Neuron (in vitro differentiated cells): Measurements from ENCODE around the gene CHIT1.

Experiments
- H2AFZ ChIP-seq: one replicate; pipeline ENCODE4 v1.6.1; 2013; ENCODE audit warnings: low read depth, mild to moderate bottlenecking, inconsistent platforms, low read length, moderate library complexity
- H3K27me3 ChIP-seq: one replicate; pipeline ENCODE4 v1.6.1; 2013; ENCODE audit warnings: low read length; ENCODE audit not compliant: insufficient read depth
- H3K36me3 ChIP-seq: one replicate; pipeline ENCODE4 v1.6.1; 2013; ENCODE audit warnings: low read length; ENCODE audit not compliant: insufficient read depth
- H3K4me1 ChIP-seq: one replicate; pipeline ENCODE4 v1.6.1; 2013; ENCODE audit warnings: low read length; ENCODE audit not compliant: insufficient read depth
- H3K4me3 ChIP-seq: 2 replicates; pipeline ENCODE4 v1.5.1; 2013; ENCODE audit warnings: mild to moderate bottlenecking, low read length, moderate library complexity
- H3K9me3 ChIP-seq: one replicate; pipeline ENCODE4 v1.6.1; 2013; ENCODE audit warnings: low read length

Gene CHIT1

GRCh38 chr1:203219171-203219570 is 10.3 kb downstream of the CHIT1 start:
- Histone ChIP-seq H3K4me1 (no peaks in the 10 kb centered on the region), H3K27me3 (peaks cover 17% of the 10 kb centered on the region), H3K9me3 (no peaks in the 10 kb centered on the region), H2AFZ (no peak overlapping the region), H3K36me3 (no peaks in the 10 kb centered on the region), H3K4me3 (no peak overlapping the region)

DNA sequence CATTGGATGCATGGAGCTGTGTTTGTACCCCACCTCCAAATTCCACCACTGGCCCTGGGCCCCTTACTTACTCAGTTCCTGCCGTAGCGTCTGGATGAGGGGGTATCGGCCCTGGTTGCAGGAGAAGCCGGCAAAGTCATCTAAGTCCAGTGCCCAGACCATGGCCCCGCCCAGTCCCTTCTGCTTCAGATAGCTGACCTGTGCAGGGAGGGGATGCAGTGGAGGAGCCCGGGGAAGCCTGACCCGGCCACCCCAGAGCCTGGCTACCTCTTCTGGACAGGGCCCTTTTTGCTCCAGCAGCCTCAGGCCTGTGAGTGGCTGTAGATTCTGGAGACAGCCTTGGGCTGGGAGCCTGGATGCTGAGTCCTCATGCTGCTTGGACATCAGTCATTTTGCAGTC is 11.8 kb downstream of the CHIT1 start:
- Histone ChIP-seq H2AFZ (no peak overlapping the region), H3K4me1 (no peaks in the 10 kb centered on the region), H3K27me3 (peaks cover 14% of the 10 kb centered on the region), H3K36me3 (no peaks in the 10 kb centered on the region), H3K4me3 (no peak overlapping the region), H3K9me3 (no peaks in the 10 kb centered on the region)

DNA sequence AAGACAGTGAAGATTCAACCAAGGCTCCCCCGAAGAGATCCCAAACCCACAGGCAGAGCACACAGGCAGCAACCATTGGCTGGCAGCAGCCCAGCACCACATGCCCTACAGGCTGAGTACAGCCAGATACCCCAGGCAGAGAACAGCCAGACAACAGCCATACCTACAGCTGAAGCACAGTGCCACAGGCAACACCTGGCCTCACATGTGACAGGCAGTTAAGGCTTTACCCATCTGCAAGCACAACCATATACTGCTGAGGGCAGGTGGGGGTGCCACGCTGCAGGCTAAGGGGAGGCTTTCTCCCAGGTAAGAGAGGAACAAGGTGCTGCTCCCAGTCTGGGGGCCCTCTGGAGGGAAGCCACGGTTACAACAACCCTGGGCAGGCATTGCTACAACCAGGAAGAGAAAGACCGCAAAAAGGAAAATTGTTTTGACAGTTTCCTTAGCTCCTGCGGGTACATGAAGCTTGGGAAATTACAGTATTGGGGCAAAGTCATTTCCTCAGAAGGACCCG is 12.3 kb downstream of the CHIT1 start:
- no peaks in the 10 kb centered on the region for H3K9me3 ChIP-seq
- H3K4me1 ChIP-seq, result no peaks in the 10 kb centered on the region
- H3K4me3 ChIP-seq, result no peak overlapping the region
- no peaks in the 10 kb centered on the region for H3K36me3 ChIP-seq
- H3K27me3 ChIP-seq, result peaks cover 12% of the 10 kb centered on the region
- H2AFZ ChIP-seq, result no peak overlapping the region

- Histone ChIP-seq H3K36me3 (no peaks in the 10 kb centered on the region), H2AFZ (no peak overlapping the region), H3K4me1 (no peaks in the 10 kb centered on the region), H3K9me3 (no peaks in the 10 kb centered on the region), H3K4me3 (no peak overlapping the region), H3K27me3 (peaks cover 10% of the 10 kb centered on the region)
Observed at GRCh38 chr1:203216274-203217138, 13.0 kb downstream of the CHIT1 start.

- H3K9me3 ChIP-seq, result no peaks in the 10 kb centered on the region
- no peaks in the 10 kb centered on the region for H3K36me3 ChIP-seq
- peaks cover 10% of the 10 kb centered on the region for H3K27me3 ChIP-seq
- H3K4me1 ChIP-seq, result no peaks in the 10 kb centered on the region
- H3K4me3 ChIP-seq, result no peak overlapping the region
- no peak overlapping the region for H2AFZ ChIP-seq
Observed at GRCh38 chr1:203215573-203215972, 13.9 kb downstream of the CHIT1 start.

DNA sequence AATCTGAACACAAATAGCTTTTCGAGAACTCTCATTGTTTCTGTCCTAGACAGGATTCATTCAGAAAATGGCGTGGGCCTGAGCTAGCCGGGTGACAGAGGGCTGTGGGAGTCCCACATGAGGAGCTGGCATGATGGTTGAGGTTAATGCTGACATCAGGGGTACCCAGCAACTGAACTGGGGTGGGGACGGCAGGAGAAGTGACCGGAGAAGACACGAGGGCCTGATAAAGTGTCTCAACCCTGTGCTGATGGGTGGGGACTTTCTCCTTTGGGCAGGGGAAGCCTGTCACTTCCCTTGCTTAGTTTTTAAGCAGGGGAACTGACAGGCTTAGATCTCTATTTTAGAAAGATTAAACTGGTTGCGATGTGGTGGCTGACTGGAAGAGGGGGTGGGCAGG is 14.6 kb downstream of the CHIT1 start:
- Histone ChIP-seq H3K9me3 (no peaks in the 10 kb centered on the region), H3K27me3 (peaks cover 8% of the 10 kb centered on the region), H2AFZ (no peak overlapping the region), H3K4me1 (no peaks in the 10 kb centered on the region), H3K36me3 (no peaks in the 10 kb centered on the region), H3K4me3 (no peak overlapping the region)

DNA sequence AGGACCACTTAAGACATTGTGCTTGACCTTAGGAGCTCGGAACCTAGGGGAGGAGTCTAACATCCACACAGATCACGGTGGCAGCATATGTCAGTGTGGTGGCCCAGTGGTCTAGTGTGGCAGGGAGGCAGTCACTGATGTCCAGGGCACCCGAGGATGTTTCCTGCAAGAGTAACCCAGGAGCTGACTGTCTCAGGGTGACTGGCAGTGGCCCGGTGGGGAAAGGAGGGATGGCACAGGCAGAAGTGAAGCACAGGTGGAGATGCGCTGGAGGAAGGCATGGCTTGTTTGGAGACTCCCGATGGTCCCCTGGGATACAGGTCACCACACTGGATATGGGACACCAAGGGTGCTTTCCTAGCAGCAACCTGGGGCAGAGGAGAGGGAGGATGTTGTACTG is 16.3 kb downstream of the CHIT1 start:
- Histone ChIP-seq H2AFZ (no peak overlapping the region), H3K27me3 (peaks cover 3% of the 10 kb centered on the region), H3K4me1 (no peaks in the 10 kb centered on the region), H3K9me3 (no peaks in the 10 kb centered on the region), H3K36me3 (no peaks in the 10 kb centered on the region), H3K4me3 (no peak overlapping the region)

DNA sequence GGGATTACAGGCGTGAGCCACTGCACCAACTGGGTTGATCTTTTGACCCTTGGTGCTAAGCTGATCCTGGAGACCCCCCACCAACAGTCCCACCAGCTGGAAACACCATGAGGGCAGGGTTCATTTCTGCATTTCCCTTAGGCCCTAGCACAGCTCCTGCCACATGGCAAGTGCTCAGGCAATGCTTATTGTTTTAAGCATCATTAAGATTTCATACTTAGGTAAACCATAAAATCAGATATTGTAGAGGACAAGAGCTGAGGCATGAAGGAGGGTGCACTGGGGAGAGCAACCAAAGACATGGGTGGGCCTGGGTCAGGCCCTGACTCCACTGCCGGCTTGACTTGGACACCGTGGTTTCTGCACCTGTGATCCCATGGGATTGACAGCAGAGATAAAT is 17.7 kb downstream of the CHIT1 start:
- Histone ChIP-seq H3K9me3 (no peaks in the 10 kb centered on the region), H3K4me1 (no peaks in the 10 kb centered on the region), H2AFZ (no peak overlapping the region), H3K36me3 (no peaks in the 10 kb centered on the region), H3K27me3 (peaks cover 3% of the 10 kb centered on the region), H3K4me3 (no peak overlapping the region)

DNA sequence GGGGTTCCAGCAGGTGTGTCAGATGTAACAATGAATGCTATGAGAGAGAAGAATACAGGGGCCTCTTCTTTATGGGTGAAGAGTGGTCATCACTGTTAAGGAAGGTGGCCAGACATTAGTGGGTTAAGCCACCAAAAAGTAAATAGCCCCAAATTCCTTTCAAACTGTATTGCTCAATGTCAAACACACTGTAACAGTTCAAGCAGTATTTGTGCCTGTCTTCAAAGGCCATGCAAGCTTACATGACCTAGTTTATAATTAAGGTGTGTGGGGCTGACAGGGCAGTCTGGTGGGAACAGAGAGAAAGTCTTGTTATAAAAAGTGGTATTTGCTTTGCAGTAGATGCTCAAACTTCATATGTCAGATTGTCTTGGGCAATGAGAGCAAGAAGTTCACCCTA is 18.5 kb downstream of the CHIT1 start:
- Histone ChIP-seq H3K4me1 (no peaks in the 10 kb centered on the region), H3K27me3 (peaks cover 3% of the 10 kb centered on the region), H3K4me3 (no peak overlapping the region), H3K36me3 (no peaks in the 10 kb centered on the region), H3K9me3 (no peaks in the 10 kb centered on the region), H2AFZ (no peak overlapping the region)

GRCh38 chr1:203210350-203210749 is 19.1 kb downstream of the CHIT1 start:
- no peaks in the 10 kb centered on the region for H3K9me3 ChIP-seq
- H3K36me3 ChIP-seq, result no peaks in the 10 kb centered on the region
- H3K4me3 ChIP-seq, result no peak overlapping the region
- H3K4me1 ChIP-seq, result no peaks in the 10 kb centered on the region
- peaks cover 3% of the 10 kb centered on the region for H3K27me3 ChIP-seq
- no peak overlapping the region for H2AFZ ChIP-seq

- H3K9me3 ChIP-seq, result no peaks in the 10 kb centered on the region
- H2AFZ ChIP-seq, result no peak overlapping the region
- no peaks in the 10 kb centered on the region for H3K4me1 ChIP-seq
- peaks cover 4% of the 10 kb centered on the region for H3K27me3 ChIP-seq
- H3K4me3 ChIP-seq, result no peak overlapping the region
- no peaks in the 10 kb centered on the region for H3K36me3 ChIP-seq
Observed at GRCh38 chr1:203208181-203208580, 21.3 kb downstream of the CHIT1 start.

GRCh38 chr1:203207751-203208150 is 21.7 kb downstream of the CHIT1 start:
- Histone ChIP-seq H3K9me3 (no peaks in the 10 kb centered on the region), H3K36me3 (no peaks in the 10 kb centered on the region), H3K4me1 (no peaks in the 10 kb centered on the region), H3K4me3 (no peak overlapping the region), H2AFZ (no peak overlapping the region), H3K27me3 (peaks cover 4% of the 10 kb centered on the region)

DNA sequence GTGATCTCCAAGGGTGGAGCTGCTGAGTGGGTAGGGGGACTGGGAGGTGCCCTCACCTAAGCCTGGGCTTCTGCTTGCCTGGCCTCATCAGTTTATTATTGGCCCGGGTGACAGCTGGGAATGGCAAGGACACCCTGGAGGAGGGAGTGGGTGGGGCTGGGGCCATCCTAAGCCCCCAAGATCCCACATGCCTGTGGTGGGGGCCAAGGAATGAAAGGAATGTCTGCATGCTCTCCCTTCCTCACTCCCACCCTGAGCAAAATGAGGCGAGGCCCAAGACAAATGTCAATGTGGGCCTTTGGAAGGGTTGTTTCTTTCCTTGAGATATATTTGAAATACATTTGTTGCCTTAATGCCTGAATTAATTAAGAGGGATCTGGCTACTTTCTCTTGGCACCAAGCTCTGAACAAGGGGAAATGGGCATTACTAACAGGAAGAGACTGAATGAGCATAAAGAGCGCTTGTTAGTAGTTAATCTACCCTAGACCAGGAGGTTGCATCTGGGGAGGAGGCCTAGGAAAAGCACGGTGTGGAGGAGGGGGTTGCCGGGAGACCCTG is 23.3 kb downstream of the CHIT1 start:
- no peaks in the 10 kb centered on the region for H3K36me3 ChIP-seq

More for the DNA sequence above, 23.3 kb downstream of the CHIT1 start:
- Histone ChIP-seq H3K4me3 (no peak overlapping the region), H3K27me3 (peaks cover 10% of the 10 kb centered on the region), H3K4me1 (no peaks in the 10 kb centered on the region), H3K9me3 (no peaks in the 10 kb centered on the region), H2AFZ (no peak overlapping the region)
